ENCODE results near the gene UVRAG. TPM values are rescaled to one million over a fixed set of nuclear protein-coding genes. Genes with fewer than 3 reads are reported as not detected.

The UVRAG gene
- total and polyA plus RNA-seq, 2 of the 13 experiments (the other 11 are each of a cell fraction or from before 2014, with no cell fraction given): 9.7 to 17.3 TPM

DNA sequence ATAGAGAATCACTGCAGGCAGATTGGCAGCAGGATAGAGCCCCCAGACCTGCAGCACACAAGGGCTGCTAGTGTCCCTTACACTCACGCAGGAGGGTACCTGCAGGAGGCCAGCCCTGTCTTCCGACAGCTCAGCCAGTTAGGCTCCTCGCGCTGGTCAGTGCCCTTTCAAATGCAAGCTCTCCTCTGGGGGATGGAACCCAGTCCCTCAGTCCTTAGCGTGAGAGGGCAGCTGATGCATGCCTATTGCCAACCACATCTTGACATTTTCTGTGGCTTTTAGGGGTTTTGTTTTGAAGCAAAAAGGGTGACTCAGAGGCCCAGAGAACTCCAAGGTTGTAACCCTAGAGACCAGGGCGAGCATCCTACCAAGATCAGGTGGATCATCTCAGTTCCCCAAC lies 351.3 kb downstream of the UVRAG start:
- peaks cover 32% of the 10 kb centered on the region for H3K4me1 ChIP-seq (ENCODE audit: insufficient read depth, low read length)
- no peak overlapping the region for H3K27ac ChIP-seq (ENCODE audit: extremely low read length, insufficient read depth, low read length)
- H2AFZ ChIP-seq (ENCODE audit: low read length): no peak overlapping the region
- intact Hi-C loops (cut with micrococcal nuclease; ENCODE audit: unreplicated experiment) (no loop called here), in situ Hi-C loops (cut with HindIII; ENCODE audit: extremely low pct_ligation_motif_present, low pct_unique_long_range_greater_than_20kb) (no loop called here)
- ChIA-PET CTCF (ENCODE audit: low intra/inter-chr PET ratio, low total read pairs) (no interaction called here), POLR2A (no interaction called here)
- WGBS (ENCODE audit: low lambda C conversion rate): 25% methylated on average over 2 of the region's 6 CpGs
- no peak for DNase-seq (ENCODE audit: low spot score)
- H3K79me2 ChIP-seq (ENCODE audit: insufficient read depth, low read length): no peaks in the 10 kb centered on the region
- no TSS peak for BruUV-seq (replicated peaks)
- peaks cover 10 to 46% of the 10 kb centered on the region in 2 experiments; a peak in 4 of 5 replicates for H3K27me3 ChIP-seq (ENCODE audit: control insufficient read depth in 1 of 2, insufficient read depth in 2 of 2, low read length in 2 of 2)
- FAIRE-seq: no peak
- TF ChIP-seq FLYWCH1 (CRISPR knock-in tag; IDR thresholded peaks at IDR 0.05): no peak
- no peak for TF ChIP-seq TBX3 (IDR thresholded peaks at IDR 0.05; ENCODE audit: borderline replicate concordance)
- TF ChIP-seq, protein P1, sequence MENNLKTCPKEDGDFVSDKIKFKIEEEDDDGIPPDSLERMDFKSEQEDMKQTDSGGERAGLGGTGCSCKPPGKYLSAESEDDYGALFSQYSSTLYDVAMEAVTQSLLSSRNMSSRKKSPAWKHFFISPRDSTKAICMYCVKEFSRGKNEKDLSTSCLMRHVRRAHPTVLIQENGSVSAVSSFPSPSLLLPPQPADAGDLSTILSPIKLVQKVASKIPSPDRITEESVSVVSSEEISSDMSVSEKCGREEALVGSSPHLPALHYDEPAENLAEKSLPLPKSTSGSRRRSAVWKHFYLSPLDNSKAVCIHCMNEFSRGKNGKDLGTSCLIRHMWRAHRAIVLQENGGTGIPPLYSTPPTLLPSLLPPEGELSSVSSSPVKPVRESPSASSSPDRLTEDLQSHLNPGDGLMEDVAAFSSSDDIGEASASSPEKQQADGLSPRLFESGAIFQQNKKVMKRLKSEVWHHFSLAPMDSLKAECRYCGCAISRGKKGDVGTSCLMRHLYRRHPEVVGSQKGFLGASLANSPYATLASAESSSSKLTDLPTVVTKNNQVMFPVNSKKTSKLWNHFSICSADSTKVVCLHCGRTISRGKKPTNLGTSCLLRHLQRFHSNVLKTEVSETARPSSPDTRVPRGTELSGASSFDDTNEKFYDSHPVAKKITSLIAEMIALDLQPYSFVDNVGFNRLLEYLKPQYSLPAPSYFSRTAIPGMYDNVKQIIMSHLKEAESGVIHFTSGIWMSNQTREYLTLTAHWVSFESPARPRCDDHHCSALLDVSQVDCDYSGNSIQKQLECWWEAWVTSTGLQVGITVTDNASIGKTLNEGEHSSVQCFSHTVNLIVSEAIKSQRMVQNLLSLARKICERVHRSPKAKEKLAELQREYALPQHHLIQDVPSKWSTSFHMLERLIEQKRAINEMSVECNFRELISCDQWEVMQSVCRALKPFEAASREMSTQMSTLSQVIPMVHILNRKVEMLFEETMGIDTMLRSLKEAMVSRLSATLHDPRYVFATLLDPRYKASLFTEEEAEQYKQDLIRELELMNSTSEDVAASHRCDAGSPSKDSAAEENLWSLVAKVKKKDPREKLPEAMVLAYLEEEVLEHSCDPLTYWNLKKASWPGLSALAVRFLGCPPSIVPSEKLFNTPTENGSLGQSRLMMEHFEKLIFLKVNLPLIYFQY (CRISPR knock-in tag; IDR thresholded peaks at IDR 0.05; ENCODE audit: borderline replicate concordance): no peak
- TF ChIP-seq ZNF614 (CRISPR knock-in tag; IDR thresholded peaks at IDR 0.05; ENCODE audit: borderline replicate concordance): no peak
- no peak for TF ChIP-seq SIX1 (CRISPR knock-in tag; IDR thresholded peaks at IDR 0.05; ENCODE audit: borderline replicate concordance)
- no peak for TF ChIP-seq SOX6 (IDR thresholded peaks at IDR 0.05)
- no peak for TF ChIP-seq SOX6 (CRISPR knock-in tag; IDR thresholded peaks at IDR 0.05)
- TF ChIP-seq ZNF549 (CRISPR knock-in tag; IDR thresholded peaks at IDR 0.05): no peak
- no peak for TF ChIP-seq HNRNPH1 (optimal IDR thresholded peaks at IDR 0.05; ENCODE audit: low read depth, low read length)
- TF ChIP-seq, protein P2, sequence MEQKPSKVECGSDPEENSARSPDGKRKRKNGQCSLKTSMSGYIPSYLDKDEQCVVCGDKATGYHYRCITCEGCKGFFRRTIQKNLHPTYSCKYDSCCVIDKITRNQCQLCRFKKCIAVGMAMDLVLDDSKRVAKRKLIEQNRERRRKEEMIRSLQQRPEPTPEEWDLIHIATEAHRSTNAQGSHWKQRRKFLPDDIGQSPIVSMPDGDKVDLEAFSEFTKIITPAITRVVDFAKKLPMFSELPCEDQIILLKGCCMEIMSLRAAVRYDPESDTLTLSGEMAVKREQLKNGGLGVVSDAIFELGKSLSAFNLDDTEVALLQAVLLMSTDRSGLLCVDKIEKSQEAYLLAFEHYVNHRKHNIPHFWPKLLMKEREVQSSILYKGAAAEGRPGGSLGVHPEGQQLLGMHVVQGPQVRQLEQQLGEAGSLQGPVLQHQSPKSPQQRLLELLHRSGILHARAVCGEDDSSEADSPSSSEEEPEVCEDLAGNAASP (CRISPR knock-in tag; IDR thresholded peaks at IDR 0.05; ENCODE audit: borderline replicate concordance): no peak
- TF ChIP-seq, protein P3, sequence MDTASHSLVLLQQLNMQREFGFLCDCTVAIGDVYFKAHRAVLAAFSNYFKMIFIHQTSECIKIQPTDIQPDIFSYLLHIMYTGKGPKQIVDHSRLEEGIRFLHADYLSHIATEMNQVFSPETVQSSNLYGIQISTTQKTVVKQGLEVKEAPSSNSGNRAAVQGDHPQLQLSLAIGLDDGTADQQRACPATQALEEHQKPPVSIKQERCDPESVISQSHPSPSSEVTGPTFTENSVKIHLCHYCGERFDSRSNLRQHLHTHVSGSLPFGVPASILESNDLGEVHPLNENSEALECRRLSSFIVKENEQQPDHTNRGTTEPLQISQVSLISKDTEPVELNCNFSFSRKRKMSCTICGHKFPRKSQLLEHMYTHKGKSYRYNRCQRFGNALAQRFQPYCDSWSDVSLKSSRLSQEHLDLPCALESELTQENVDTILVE (CRISPR knock-in tag; IDR thresholded peaks at IDR 0.05): no peak
- TF ChIP-seq BRCA1 (CRISPR knock-in tag; IDR thresholded peaks at IDR 0.05): no peak
- TF ChIP-seq SNAI1 (CRISPR knock-in tag; IDR thresholded peaks at IDR 0.05; ENCODE audit: borderline replicate concordance): no peak
- no peak overlapping the region for H3K9ac ChIP-seq (ENCODE audit: insufficient read depth, low read depth, low read length)
- H3K4me2 ChIP-seq (ENCODE audit: low read depth, low read length): no peak overlapping the region
- no peaks in the 10 kb centered on the region for H4K20me1 ChIP-seq (ENCODE audit: insufficient read depth, low read length)
- no peaks in the 10 kb centered on the region for H3K36me3 ChIP-seq (replicated peaks in 1 of 2; ENCODE audit: control insufficient read depth in 1 of 2, insufficient read depth in 2 of 2, low read length in 2 of 2)
- no peaks in the 10 kb centered on the region for H3K9me3 ChIP-seq (ENCODE audit: low read length)
- ATAC-seq: no peak
- H3K4me3 ChIP-seq (replicated peaks in 1 of 3; ENCODE audit: insufficient read depth in 1 of 3, low read depth in 2 of 3, low read length in 3 of 3): no peak overlapping the region

Measured in HepG2 (cell line).